HG03175 (cell line): ENCODE data around the gene FRYL.
A peak's percentile ranks its signal among the peaks of the same experiment; 100 is the strongest.

Source experiments
- ATAC-seq: cut with Tn5 transposase; IDR thresholded peaks from one replicate; pipeline ENCODE4 v1.9.1; 2021; ENCODE audit warnings: mild to moderate bottlenecking, moderate library complexity; ENCODE audit not compliant: unreplicated experiment

FRYL gene

DNA sequence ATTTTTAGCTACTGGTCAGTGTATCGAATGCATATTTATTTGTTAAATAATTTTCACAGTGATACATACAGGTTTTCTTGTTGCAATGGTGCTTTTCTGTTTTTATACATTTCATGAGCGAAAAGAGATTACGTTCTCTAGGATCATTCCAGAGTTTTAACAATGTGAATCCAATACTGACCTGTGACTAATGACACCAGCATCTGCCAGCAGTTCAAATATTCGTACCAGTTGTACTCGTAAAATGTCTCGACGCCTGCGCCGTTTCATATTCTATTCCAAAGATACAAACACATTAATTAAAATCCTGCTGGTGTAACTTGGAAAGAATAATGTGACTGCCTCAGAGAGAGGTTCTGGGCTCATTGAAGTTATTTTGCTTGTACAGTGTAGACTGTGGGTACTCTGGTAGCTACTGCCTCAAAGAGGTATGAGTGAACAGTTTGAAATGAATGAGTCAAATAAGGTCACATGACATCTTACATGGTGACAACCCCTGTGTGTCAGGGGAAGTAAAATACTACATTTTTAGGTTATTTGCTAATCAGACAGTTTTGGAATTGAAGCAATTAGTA, 209.3 kb downstream of the FRYL start:
- ATAC-seq = no peak

DNA sequence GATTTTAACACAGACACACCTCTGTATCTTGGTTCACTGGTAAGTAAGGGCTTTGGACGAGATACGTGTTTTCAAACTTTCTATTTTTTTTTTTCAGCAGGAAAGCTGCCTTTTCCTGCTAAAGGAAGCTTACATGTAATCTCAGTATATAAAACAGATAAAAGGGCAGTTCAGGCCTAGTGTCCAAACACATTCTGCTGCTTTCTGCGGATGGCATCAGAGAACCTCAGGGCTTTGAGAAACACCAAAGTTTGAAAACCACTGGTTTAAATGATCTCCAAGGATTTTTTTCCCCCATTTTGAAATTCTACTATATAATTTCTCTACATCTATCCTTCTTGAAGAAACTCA, 214.1 kb downstream of the FRYL start:
- no peak for ATAC-seq

DNA sequence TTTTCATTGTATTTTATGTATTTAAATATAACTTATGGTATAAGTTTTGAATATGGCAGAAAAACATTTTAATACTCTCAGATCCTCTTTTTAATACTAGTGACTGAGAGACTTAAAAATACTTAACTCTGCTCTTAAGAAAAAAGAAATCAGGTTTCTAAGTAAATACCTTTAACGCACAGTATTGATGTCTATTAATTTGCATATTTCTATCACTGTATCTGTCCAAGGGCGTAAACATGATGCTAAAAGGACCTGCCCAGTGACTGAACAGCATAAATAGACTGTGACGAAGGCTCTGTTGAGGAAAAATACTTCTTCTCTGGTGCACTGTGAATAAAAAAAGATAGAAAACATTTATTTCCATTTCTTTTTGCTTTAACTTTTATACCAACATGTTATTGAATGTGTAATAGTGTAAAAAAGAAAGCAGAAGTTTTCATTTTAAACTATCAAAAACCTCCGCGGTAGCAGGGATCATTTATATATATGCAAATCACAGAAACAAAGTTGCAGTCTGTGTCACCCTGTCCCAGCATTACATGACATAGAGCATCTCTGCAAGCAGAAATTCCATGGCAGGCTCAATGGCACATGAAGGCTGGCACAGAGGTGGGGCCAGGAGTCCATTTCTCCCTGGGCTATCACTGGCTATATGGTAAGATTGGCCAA, 214.6 kb downstream of the FRYL start:
- no peak for ATAC-seq

DNA sequence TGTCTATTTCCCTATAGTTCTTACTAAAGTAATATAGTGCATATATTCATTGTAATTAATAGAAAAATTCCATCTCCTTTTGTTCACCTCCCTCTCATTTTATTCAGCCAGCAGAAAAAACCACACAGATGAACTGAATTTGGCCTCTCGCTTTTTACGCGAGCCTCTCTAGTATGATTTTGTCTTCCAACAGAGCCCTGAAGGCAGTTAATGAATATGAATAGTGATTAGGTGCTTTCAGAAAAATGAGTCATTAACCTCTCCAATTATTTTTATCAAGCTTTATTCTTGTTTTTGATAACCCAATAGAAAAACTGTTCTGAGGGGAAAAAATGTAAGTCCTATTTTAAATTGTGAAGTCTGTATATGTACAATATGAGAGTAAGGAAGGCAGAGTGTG, 215.9 kb downstream of the FRYL start:
- ATAC-seq = no peak

DNA sequence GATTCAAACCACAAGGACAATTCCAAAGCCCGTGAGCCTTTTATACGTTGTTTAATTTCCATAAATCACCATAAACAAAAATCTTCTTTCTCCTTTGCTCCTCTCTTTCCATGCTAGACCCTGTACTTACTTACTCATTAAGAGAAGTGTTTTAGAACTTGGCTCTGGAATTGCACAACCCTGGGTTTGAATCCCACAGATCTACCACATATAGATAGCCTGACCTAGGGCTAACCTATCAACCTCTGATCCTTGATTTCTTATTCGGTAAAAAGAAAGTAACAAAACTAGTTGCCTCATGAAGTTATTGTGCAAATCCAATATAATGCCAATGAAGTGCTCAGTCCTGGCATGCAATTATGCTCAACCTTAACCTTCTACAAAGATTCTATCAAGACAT, 221.3 kb downstream of the FRYL start:
- no peak for ATAC-seq

DNA sequence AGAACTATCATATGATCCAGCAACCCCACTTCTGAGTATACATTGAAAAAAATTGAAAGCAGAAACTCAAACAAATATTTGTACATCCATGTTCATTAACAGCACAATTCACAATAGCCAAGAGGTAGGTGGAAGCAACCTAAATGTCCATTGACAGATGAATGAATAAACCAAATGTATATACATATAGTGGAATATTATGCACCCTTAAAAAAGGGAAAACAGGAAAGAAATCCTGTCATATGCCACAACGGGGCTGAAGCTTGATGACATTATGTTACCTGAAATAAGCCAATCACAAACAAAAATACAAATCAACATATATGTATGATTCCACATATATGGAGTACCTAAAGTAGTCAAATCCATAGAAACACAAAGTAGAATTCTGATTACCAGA, 222.1 kb downstream of the FRYL start:
- no peak for ATAC-seq

DNA sequence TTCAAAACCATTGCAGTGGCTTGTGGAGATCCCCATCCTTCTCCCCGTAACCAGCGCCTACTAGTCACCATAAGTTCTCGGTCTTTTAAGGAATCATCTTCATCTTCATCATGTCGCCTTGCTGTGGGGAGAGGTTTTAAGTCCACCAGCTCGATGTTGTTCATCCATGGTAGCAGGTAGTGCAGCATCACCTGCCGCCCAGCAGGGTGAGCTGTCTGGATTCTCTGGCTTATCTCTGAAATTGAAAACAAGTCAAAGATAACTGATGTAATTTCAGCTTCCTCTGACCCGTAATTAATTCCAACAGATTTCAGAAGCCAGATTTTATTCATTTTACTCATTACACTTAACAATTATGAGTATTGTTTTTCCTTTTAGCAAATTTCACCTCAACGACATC, 222.6 kb downstream of the FRYL start:
- ATAC-seq = no peak

DNA sequence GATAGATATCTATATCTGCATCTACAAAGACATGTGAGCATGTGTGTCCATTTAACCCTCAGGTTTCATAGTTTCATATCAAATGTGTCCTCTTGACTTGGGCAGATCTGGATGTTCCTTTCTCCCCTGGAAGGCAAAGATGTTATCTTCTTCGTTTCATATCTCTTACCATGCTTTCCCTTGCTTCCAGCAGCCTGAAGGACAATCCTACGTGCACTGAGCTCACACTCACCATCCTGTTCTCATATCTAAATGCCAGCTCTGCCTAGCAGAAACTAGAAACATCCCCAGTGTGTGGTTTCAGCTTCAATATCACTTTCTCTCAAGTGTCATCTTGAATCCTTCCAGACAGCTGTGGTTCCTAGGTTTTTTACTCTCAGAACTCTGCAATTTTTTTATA, 223.8 kb downstream of the FRYL start:
- no peak for ATAC-seq

DNA sequence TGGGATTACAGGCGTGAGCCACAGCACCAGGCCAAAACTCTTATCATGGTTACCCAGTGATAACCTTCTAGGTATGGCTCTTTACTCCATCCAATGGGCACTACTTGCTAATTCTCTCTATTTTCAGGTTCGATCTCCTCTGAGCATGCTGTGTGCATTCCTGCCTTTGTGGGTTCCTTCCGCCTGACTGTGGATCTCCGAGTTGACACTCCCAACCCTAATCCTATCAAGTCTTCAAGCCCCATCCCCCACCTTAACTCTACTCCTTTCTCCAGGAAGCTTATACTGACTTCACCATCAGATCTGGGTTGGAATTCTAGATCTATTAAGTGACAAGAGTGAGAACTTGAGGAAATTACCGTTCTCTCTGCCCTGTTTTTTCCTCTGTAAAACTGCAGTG, 225.5 kb downstream of the FRYL start:
- ATAC-seq = no peak

DNA sequence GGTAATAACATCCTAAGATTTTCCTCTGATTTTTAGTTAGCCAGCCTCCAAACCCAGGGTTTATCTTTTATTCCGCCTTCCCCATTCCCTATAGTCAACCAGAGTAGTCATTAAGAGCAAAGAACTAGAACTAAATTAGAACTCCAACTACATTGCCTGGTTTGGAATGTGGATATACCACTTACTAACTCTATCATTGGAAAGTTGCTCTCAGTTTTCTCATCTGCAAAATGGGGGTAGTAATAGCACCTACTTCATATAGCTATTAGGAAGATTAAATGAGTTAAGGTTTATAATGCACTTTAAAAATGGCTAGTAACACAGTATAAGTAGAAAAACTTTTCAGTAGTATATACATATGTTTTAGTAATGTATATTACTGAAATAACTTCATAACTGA, 226.4 kb downstream of the FRYL start:
- no peak for ATAC-seq

DNA sequence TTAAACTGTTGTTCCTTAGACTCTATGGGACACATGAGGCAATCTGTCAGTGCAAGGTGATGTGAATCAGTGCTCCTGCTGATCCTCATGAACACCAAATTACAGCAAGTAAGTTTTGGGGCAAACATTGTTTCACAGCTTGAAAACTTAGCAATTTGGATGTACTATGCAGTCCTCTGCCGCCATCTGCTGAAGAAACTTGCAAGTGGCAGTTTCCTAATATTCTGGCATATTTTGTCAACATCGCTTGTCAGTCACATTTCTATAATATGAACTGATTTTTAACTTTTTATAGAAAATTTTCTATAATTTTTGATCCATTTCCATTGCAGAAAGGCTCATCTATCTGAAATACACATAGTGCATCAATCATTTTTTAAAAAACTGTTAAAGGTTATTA, 233.7 kb downstream of the FRYL start:
- no peak for ATAC-seq

DNA sequence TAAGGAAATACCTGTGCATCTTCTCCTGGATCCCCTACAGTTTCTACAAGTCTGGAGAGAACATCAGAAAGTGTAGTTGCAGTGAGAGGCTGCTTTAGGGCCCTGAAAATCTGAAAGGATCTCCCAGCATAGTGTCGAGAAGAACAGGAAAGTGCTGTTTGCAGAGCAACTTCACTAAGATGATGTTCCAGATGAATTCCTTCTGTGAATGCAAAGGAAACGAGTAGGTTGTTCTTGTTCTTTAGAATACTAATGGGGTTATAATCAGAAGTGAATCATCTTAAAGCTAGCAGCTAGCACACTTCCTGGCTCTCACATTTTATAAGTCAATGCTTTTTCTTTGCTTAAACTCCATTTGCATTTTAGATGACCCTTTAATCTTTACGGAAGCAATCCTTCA, 236.3 kb downstream of the FRYL start:
- ATAC-seq = no peak

DNA sequence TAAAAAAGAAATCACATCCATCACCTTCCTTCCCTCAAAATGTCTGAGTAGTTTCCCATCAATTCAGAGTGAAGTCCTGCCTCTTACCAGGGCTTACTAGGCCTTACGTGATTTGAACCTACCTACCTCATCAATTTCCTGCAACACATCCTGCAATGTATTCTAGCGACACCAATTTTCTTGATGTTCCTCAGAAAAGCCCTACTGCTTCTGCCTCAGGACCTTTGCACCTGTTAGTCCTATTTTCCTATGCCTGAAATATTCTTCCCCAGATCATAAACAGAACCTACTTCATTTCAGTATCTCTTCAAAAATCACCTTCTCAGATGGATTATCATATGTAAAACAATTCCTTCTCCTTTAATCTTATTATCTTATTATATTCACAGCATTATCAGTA, 237.2 kb downstream of the FRYL start:
- ATAC-seq = no peak

DNA sequence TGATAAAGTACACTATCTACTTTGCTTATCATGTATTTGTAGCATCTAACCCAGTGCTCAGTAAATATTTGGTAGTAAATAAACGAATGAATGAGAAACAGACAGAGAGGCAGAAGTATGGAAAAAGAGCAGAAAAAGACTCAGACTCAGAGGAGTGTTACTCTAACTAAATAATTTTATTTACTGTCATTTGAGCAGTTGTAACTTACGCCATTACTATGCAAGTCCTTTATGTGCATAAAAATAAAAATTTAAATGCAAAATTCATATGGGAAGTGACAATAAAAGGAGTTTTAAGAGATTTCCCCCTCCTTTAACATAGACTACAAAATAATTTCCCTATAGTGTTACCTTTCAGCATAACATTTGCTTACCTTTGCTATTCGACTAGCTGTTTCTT, 240.5 kb downstream of the FRYL start:
- ATAC-seq = no peak

DNA sequence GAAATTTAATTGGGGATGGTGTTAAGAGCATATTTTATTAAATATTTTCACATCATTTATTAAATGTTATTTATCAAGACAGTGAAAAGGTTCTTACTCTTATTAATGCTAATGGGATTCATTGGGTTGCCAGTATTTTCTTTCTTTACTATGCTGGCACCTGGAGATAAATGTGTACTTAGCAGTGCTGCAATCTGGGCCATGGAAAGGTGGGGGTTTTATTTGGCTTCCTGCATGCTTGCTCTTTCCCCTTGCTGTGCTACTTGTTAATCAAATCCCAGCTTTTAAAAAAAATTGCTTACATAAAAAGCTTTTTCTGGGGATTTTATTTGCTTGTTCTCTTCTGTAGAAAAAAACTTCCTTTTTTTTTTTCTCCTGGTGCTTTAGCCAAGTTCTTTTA, 241.7 kb downstream of the FRYL start:
- no peak for ATAC-seq

DNA sequence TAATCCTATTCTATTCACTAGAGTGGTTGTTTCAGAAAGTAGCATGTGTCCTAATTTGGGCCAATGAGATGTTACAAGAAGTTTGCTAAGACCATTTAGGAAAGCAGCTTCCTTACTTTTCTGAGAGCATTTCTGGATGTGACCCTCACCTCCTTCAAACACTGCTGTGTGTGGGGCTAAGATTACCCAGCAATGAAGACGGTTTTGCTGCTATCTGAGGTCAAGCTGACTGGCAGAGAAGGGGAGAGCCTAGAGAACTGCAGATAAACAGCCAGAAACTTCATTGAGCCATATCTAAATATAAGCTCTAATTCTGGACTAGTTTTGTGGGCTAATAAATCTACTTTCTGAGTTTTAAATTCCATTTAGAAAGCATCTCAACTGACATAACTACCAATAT, 253.7 kb downstream of the FRYL start:
- no peak for ATAC-seq

DNA sequence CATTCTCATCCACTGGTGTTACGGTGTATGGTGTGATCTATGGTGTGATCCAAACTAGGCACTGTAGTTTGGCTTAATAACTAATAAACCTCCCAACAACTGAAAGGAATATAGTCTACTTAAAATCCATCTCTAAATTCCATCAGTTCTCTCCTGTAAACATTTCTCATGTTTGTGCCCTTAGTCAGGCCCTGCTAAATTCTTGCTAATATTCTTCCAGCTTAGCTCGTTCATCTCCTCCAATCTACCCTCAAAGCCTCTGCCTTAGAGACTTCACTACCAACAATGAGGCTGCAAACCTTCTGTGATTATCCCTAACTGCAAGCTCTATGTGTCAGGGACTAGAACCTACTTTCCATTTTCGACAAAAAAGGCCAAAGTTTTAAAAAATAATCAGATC, 261.9 kb downstream of the FRYL start:
- no peak for ATAC-seq

DNA sequence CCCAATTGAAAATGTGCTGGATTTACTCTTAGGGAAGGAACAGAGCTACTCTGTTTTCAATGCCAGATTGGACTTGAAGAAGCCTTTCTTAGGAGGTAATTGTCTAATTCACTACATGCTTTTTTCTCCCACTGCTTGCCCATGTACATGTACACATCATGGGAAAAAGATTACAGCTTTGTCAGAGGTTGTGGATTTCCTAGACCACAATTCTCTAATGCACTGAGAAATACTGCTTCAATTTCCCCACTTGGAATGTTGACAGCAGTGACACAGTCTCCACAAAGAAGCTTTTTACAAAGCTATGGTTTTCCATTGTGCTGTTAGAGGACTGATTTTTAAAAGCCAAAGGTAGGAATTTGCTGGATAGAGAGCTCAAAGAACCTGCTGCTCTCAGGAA, 270.5 kb downstream of the FRYL start:
- ATAC-seq = no peak

DNA sequence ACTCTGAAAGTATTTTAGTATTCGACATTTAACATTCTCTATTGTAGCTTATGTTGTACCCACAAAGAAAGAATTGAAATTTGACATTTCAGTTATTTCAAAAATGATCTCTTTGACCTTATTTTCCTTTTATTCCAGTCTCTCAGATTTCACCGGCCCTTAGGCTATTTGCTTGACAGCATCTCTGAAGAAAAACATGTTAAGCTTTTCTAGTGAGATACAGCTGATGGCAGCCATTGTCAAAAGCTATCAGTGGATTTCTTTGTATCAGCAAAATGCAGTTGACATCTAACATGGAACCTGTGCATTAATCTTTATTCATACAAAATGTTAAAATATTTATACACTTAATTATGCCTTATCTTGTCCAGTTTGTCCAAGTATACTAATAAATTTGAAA, 273.4 kb downstream of the FRYL start:
- ATAC-seq = no peak

DNA sequence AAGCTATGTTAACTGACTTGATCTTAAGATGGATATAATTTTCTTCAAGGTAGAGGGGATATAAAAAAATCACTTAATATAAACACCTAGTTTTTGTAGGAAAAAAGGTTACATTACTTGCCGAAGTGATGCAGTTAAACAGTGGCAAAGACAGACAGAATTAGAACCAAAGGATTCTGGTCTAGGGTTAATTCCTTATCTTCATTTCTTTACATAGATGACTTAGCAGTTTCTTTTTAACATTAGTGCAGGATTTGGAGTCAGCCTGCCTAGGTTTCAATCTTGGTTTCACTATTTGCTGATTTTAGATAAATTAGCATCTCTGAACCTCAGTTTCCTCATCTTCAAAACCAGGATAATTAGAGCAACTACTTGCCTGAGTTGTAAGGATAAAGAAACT, 275.7 kb downstream of the FRYL start:
- ATAC-seq = no peak

DNA sequence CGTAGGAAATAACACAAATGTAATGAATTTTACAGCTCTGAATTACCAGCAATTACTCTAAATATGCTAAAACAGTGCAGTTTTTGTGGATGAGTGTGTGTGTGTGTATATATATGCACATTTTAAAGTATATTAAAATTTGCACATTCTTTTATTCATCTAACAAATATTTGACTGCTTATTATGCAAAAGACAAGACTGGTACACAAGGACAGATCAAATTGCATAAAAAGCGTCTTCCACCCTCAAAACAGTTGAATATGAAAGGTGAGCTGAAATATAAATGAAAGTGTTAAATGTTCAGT, 276.1 kb downstream of the FRYL start:
- no peak for ATAC-seq

DNA sequence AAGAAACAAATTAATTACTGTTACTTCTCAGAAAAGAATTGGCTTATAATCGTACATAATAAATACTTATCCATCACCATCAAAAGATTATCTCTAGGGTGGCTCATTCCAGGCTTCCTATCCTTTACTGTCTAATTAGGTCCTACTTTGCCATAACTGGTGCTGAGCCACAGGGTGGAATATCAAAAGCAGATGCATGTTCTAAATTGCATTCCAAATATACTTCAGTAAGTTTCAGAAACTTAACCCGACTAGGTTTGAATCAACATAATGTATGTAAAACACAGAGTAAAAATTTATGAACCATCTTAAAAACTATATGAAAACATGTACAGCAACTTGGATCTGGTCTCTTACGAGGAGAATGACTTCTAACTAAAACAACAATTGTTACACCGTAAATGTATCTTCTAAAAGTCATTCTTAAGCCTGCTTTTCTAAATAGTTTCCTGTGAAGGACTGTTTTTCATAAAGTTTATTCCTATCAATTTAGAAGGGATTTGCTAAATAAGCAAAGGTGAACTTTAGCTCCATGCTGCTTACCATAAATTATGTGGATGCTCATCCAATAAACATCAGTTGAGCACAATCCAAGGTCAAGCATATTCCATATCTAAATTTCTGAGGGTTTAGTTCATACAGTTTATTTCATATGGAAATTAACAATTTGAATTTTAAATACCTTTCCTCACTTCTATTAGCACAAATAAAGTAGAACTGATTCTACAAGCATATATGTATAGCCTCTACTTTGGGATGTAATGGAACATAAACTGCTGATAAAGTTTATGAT, 276.6 kb downstream of the FRYL start:
- ATAC-seq = no peak

DNA sequence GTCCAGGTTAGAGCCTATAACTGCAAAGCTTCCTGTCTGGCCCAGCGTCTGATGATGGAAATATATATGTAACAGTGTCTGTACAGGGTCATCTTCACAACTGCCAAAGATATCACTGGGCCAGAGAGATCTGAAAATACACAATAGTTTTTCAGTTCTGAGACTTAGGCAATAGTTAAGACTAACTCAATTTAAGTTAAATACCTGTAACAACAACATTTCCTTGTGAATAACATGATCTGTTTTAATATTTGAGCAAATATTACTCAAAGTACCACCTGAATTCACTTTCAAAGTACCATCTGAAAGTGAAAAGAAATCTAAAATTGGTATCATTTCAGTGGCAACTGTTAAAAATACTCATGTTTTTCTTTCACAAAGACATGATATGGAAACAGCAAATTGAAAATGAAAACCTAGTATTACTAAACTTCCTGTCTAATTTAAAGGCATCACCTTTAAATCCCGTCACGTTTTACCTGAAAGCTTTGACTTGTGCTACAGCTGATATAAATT, 280.5 kb downstream of the FRYL start:
- ATAC-seq = peak; percentile 85
